GM12878 (cell line): ENCODE data around the gene SIGLECL1. TPM values are rescaled to one million over a fixed set of nuclear protein-coding genes. Genes with fewer than 3 reads are reported as not detected.

Source experiments
- ATAC-seq: fragments of 200-7000 bp; cut with Tn5 transposase; 3 replicates; pipeline ENCODE4 v1.9.1; 2020; ENCODE audit warnings: mild to moderate bottlenecking, moderate library complexity
- BruUV-seq: library from RNA; stranded (reverse); fragments of 400-500 nt; replicated peaks from 2 replicates; lab custom pipeline; 2021; lab: Mats Ljungman, UMichigan
- CTCF ChIA-PET: fragments of 300-600 bp; sonication (Branson Sonifier 250); formaldehyde crosslinking; extraction: SDS; loops from one replicate; lab custom pipeline; 2021; ENCODE audit warnings: inconsistent platforms; lab: Yijun Ruan, JAX
- POLR2A ChIA-PET: fragments of 350-600 bp; formaldehyde crosslinking; extraction: SDS; loops from one replicate; lab custom pipeline; 2021; ENCODE audit warnings: inconsistent platforms; lab: Charles Lee
- RAD21 ChIA-PET: fragments of 300-600 bp; sonication (Branson Sonifier 250); formaldehyde crosslinking; loops from one replicate; lab custom pipeline; 2023; ENCODE audit warnings: antibody characterized with exemption; ENCODE audit not compliant: unreplicated experiment; lab: Charles Lee
- SMC1A ChIA-PET: fragments of 300-600 bp; sonication (Branson Sonifier 250); formaldehyde crosslinking; loops from one replicate; lab custom pipeline; 2023; ENCODE audit not compliant: unreplicated experiment, uncharacterized antibody; lab: Charles Lee
- DNase-seq: peaks from one replicate; pipeline ENCODE4 v3.0.0-alpha.2; 2011; ENCODE audit warnings: low read depth, low spot score
- FAIRE-seq: peaks from 3 replicates; lab custom pipeline; 2011; peaks lifted over from hg19 to GRCh38; lab: Jason Lieb, UNC
- H2AFZ ChIP-seq: 2 replicates; pipeline ENCODE4 v1.6.0; 2011; ENCODE audit warnings: low read depth, low read length, control low read depth; ENCODE audit not compliant: control insufficient read depth
- H3K27ac ChIP-seq: 2 replicates; pipeline ENCODE4 v1.5.1; 2011; ENCODE audit warnings: control low read depth; ENCODE audit not compliant: control insufficient read depth, insufficient read depth
- H3K27me3 ChIP-seq, 2 experiments: replicated peaks in 1 of 2; 2 replicates each; pipeline versions ENCODE4 v1.6.0 to v1.6.1; 2011; ENCODE audit warnings: low read length in 1 of 2; ENCODE audit not compliant: control insufficient read depth in 2 of 2, insufficient read depth in 2 of 2
- H3K36me3 ChIP-seq, 2 experiments: 2 replicates each; pipeline ENCODE4 v1.5.1; 2011; ENCODE audit warnings: low read length in 1 of 2; ENCODE audit not compliant: control insufficient read depth in 2 of 2, insufficient read depth in 2 of 2
- H3K4me1 ChIP-seq: 2 replicates; pipeline ENCODE4 v1.6.1; 2011; ENCODE audit warnings: mild to moderate bottlenecking, low read length, moderate library complexity, mixed read lengths; ENCODE audit not compliant: control insufficient read depth, insufficient read depth
- H3K4me2 ChIP-seq: 2 replicates; pipeline ENCODE4 v1.6.0; 2011; ENCODE audit warnings: control low read depth; ENCODE audit not compliant: control insufficient read depth, insufficient read depth
- H3K4me3 ChIP-seq: fragments of 200-600 bp; sonication (generic); 2 replicates; pipeline ENCODE4 v1.5.1; 2016
- H3K79me2 ChIP-seq: 2 replicates; pipeline ENCODE4 v1.6.0; 2011; ENCODE audit warnings: low read length; ENCODE audit not compliant: control insufficient read depth, insufficient read depth
- H3K9ac ChIP-seq: 2 replicates; pipeline ENCODE4 v1.8.0; 2011; ENCODE audit warnings: low read length, control low read depth, mixed read lengths; ENCODE audit not compliant: control insufficient read depth, insufficient read depth
- H3K9me3 ChIP-seq: replicated peaks from 3 replicates; pipeline ENCODE4 v1.5.1; 2011; ENCODE audit warnings: mild to moderate bottlenecking, low read length; ENCODE audit not compliant: control insufficient read depth, insufficient read depth
- H4K20me1 ChIP-seq: 2 replicates; pipeline ENCODE4 v1.6.0; 2011; ENCODE audit not compliant: control insufficient read depth, insufficient read depth
- CHD1 ChIP-seq: IDR thresholded peaks from 2 replicates; pipeline ENCODE4 v1.6.1; 2012; ENCODE audit warnings: low read depth, low read length, improper control_type of control experiment
- EZH2 ChIP-seq: IDR thresholded peaks from 2 replicates; pipeline ENCODE4 v1.6.1; 2012; ENCODE audit warnings: low read depth, mild to moderate bottlenecking, control low read depth, inconsistent platforms, low read length, borderline replicate concordance; ENCODE audit not compliant: control insufficient read depth
- KAT2A ChIP-seq: conservative IDR thresholded peaks from 2 replicates; pipeline ENCODE4 v1.6.1; 2011; ENCODE audit warnings: low read depth, low read length; ENCODE audit not compliant: control insufficient read depth
- RAD51 ChIP-seq: fragments of 450-650 bp; IDR thresholded peaks from 2 replicates; pipeline ENCODE4 v1.6.1; 2016; ENCODE audit warnings: moderate library complexity, mild to moderate bottlenecking, inconsistent platforms
- SUPT20H ChIP-seq: IDR thresholded peaks from 2 replicates; pipeline ENCODE4 v1.6.1; 2011; ENCODE audit warnings: low read depth, mild to moderate bottlenecking, low read length, moderate library complexity, borderline replicate concordance; ENCODE audit not compliant: control insufficient read depth
- TCF3 ChIP-seq: IDR thresholded peaks from 2 replicates; pipeline ENCODE4 v1.6.1; 2012; ENCODE audit warnings: low read depth, mild to moderate bottlenecking, low read length, borderline replicate concordance; ENCODE audit not compliant: insufficient read depth
- ZNF217 ChIP-seq: fragments of 450-650 bp; IDR thresholded peaks from 2 replicates; pipeline ENCODE4 v1.6.1; 2017; ENCODE audit warnings: antibody characterized with exemption, mild to moderate bottlenecking
- ZSCAN29 ChIP-seq: fragments of 450-650 bp; IDR thresholded peaks from 2 replicates; pipeline ENCODE4 v1.6.1; 2017; ENCODE audit warnings: mild to moderate bottlenecking, moderate library complexity
- WGBS: methylation state at CpG from one replicate; pipeline ENCODE4 v1.1.6; 2016; ENCODE audit warnings: low lambda C conversion rate; ENCODE audit not compliant: insufficient replicate concordance, insufficient coverage; ENCODE audit errors: missing lambda C conversion rate; 5-methylcytosine and 5-hydroxymethylcytosine counted together
- in situ Hi-C: fragments of 300-500 bp; cut with MboI; formaldehyde crosslinking; loops from 9 replicates; pipeline ENCODE4 v1.14.3; 2018; ENCODE audit warnings: mixed read lengths
- intact Hi-C: fragments of 100-400 bp; cut with micrococcal nuclease; formaldehyde crosslinking; loops from one replicate; pipeline ENCODE4 v1.14.2; 2022; ENCODE audit not compliant: unreplicated experiment
- polyA plus RNA-seq, 11 experiments: library from polyadenylated mRNA; depleted of rRNA in 4 of 11; unstranded in 6 of 11; stranded (reverse) in 5 of 11; fragments of >200 nt; fragmentation: Nextera tagmentation in 4 of 11; fragmentation: Illumina TruSeq in 1 of 11; extraction: Ambion mirVana in 4 of 11; extraction: Trizol in 1 of 11; gene quantifications; 1 replicate in 1 of 11; 2 replicates in 10 of 11; pipeline versions ENCODE4 v1.2.1 to v1.2.3, GENCODE V29; 2011 to 2016; ENCODE audit warnings: inconsistent platforms in 2 of 11, missing spikeins in 2 of 11, low read depth in 1 of 11
- total RNA-seq, 4 experiments: library from RNA; depleted of rRNA in 3 of 4; stranded (reverse); fragments of >200 nt in 3 of 4; fragmentation: Illumina TruSeq in 1 of 4; extraction: Trizol in 1 of 4; gene quantifications; 2 replicates each; pipeline versions ENCODE4 v1.2.1 to v1.2.3, GENCODE V29; 2013 to 2021
- TF ChIP-seq, protein P1 (sequence below): fragments of 450-650 bp; IDR thresholded peaks from 2 replicates; pipeline ENCODE4 v1.6.1; 2017; ENCODE audit warnings: low read depth, mild to moderate bottlenecking, moderate library complexity

Gene SIGLECL1
- total and polyA plus RNA-seq, 10 of the 15 experiments (the other 5 are each of a cell fraction or from before 2014, with no cell fraction given): not detected

DNA sequence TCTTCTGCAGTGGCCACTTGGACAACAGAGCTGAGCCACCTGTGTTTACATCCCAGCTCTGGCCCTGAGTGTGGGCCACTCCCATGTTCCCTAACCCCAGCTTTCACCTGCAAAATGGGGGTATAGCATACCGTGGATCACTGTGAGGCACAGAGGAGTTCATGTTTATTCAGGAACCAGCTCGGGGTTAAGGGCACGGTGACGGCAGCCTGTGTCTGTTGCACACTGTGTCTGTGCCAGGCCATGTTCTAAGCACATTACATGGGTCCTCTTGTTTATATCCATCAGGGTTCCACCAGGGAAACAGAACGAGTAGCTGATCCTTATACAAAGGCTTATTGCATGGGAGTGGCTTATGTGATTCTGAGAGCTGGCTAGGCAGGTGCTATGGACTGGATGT is 46.5 kb downstream of the SIGLECL1 start:
- WGBS: 41% methylated on average over 5 of the region's 5 CpGs
- ChIA-PET RAD21 (no interaction called here), POLR2A (no interaction called here), SMC1A (no interaction called here), CTCF (interaction anchor here (0.9 to 1.4 kb wide), 2 partner anchors 145 to 176 kb away, joined by 3 to 4 read pairs; no protein-coding TSS in a partner anchor)
- in situ Hi-C loops: no loop called here
- Histone ChIP-seq H3K79me2 (no peaks in the 10 kb centered on the region), H3K9ac (no peak overlapping the region), H3K27ac (no peak overlapping the region), H3K4me1 (no peaks in the 10 kb centered on the region), H3K4me3 (no peak overlapping the region), H2AFZ (no peak overlapping the region), H3K4me2 (no peak overlapping the region), H4K20me1 (no peaks in the 10 kb centered on the region), H3K27me3 (peaks cover 0 to 3% of the 10 kb centered on the region in 2 experiments; a peak in 2 of 4 replicates), H3K9me3 (no peaks in the 10 kb centered on the region), H3K36me3 (no peaks in the 10 kb centered on the region)
- intact Hi-C loops: no loop called here
- DNase-seq: no peak
- FAIRE-seq: no peak
- TF ChIP-seq CHD1: no peak
- no peak for TF ChIP-seq TCF3
- TF ChIP-seq, protein P1, sequence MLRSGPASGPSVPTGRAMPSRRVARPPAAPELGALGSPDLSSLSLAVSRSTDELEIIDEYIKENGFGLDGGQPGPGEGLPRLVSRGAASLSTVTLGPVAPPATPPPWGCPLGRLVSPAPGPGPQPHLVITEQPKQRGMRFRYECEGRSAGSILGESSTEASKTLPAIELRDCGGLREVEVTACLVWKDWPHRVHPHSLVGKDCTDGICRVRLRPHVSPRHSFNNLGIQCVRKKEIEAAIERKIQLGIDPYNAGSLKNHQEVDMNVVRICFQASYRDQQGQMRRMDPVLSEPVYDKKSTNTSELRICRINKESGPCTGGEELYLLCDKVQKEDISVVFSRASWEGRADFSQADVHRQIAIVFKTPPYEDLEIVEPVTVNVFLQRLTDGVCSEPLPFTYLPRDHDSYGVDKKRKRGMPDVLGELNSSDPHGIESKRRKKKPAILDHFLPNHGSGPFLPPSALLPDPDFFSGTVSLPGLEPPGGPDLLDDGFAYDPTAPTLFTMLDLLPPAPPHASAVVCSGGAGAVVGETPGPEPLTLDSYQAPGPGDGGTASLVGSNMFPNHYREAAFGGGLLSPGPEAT: no peak
- no peak for TF ChIP-seq KAT2A
- TF ChIP-seq ZSCAN29: no peak
- TF ChIP-seq RAD51: no peak
- no peak for TF ChIP-seq ZNF217
- TF ChIP-seq EZH2: no peak
- TF ChIP-seq SUPT20H: no peak
- no peak for ATAC-seq
- BruUV-seq: no TSS peak
